MM.1S (cell line): Measurements from ENCODE around the gene CCNA1.
A peak's percentile ranks its signal among the peaks of the same experiment; 100 is the strongest.

Experiments
- DNase-seq: peaks from one replicate; pipeline ENCODE4 v3.0.0-alpha.2; 2015
- H2AFZ ChIP-seq: fragments of 300-600 bp; sonication (generic); 2 replicates; pipeline ENCODE4 v1.6.0; 2016; ENCODE audit warnings: antibody characterized with exemption, low read length
- H3F3A ChIP-seq: fragments of 300-600 bp; sonication (generic); 2 replicates; pipeline ENCODE4 v1.6.1; 2016; ENCODE audit warnings: mild to moderate bottlenecking, antibody characterized with exemption, low read length, moderate library complexity, mixed read lengths; ENCODE audit not compliant: insufficient read depth
- H3K27ac ChIP-seq: fragments of 300-600 bp; sonication (generic); 2 replicates; pipeline ENCODE4 v1.5.1; 2016; ENCODE audit warnings: mild to moderate bottlenecking, low read length
- H3K27me3 ChIP-seq: fragments of 300-600 bp; sonication (generic); replicated peaks from 2 replicates; pipeline ENCODE4 v1.6.0; 2016; ENCODE audit warnings: low read length; ENCODE audit not compliant: insufficient read depth
- H3K36me3 ChIP-seq: fragments of 300-600 bp; sonication (generic); replicated peaks from 2 replicates; pipeline ENCODE4 v1.6.1; 2016; ENCODE audit warnings: mild to moderate bottlenecking, low read length, mixed read lengths; ENCODE audit not compliant: insufficient read depth
- H3K4me1 ChIP-seq: fragments of 300-600 bp; sonication (generic); 2 replicates; pipeline ENCODE4 v1.6.1; 2016; ENCODE audit warnings: low read length, mixed read lengths
- H3K4me2 ChIP-seq: fragments of 300-600 bp; sonication (generic); 2 replicates; pipeline ENCODE4 v1.6.0; 2016; ENCODE audit warnings: low read depth, low read length
- H3K4me3 ChIP-seq: fragments of 300-600 bp; sonication (generic); 2 replicates; pipeline ENCODE4 v1.5.1; 2016; ENCODE audit warnings: low read length, mixed read lengths
- H3K79me2 ChIP-seq: fragments of 300-600 bp; sonication (generic); 2 replicates; pipeline ENCODE4 v1.6.1; 2016; ENCODE audit warnings: mixed run types, low read length, mixed read lengths
- H3K9ac ChIP-seq: fragments of 300-600 bp; sonication (generic); 2 replicates; pipeline ENCODE4 v1.6.1; 2016; ENCODE audit warnings: low read length, mixed read lengths
- H3K9me2 ChIP-seq: fragments of 300-600 bp; sonication (generic); replicated peaks from 2 replicates; pipeline ENCODE4 v1.6.1; 2016; ENCODE audit warnings: mild to moderate bottlenecking, low read length, mixed read lengths; ENCODE audit not compliant: insufficient read depth
- H3K9me3 ChIP-seq: fragments of 300-600 bp; sonication (generic); replicated peaks from 2 replicates; pipeline ENCODE4 v1.6.1; 2016; ENCODE audit warnings: mild to moderate bottlenecking, low read length, mixed read lengths; ENCODE audit not compliant: insufficient read depth
- H4K20me1 ChIP-seq: fragments of 300-600 bp; sonication (generic); 2 replicates; pipeline ENCODE4 v1.6.1; 2016; ENCODE audit warnings: mild to moderate bottlenecking, low read length, moderate library complexity, mixed read lengths; ENCODE audit not compliant: insufficient read depth
- CTCF ChIP-seq: fragments of 300-600 bp; sonication (generic); IDR thresholded peaks from 2 replicates; pipeline ENCODE4 v1.5.1; 2016; ENCODE audit warnings: antibody characterized with exemption, low read length, mixed read lengths
- EZH2 ChIP-seq: fragments of 300-600 bp; sonication (generic); optimal IDR thresholded peaks from 2 replicates; pipeline ENCODE3; 2017; ENCODE audit warnings: low read depth, mild to moderate bottlenecking, antibody characterized with exemption, low read length, mixed read lengths
- EZH2phosphoT487 ChIP-seq: fragments of 300-600 bp; sonication (generic); IDR thresholded peaks from 2 replicates; pipeline ENCODE4 v1.6.1; 2018; ENCODE audit warnings: antibody characterized with exemption, low read length

CCNA1 gene

GRCh38 chr13:36453516-36453915 lies 21.2 kb downstream of the CCNA1 start:
- DNase-seq: peak; percentile 10
- Histone ChIP-seq H3K4me2 (no peak overlapping the region), H3F3A (no peaks in the 10 kb centered on the region), H3K9me3 (no peaks in the 10 kb centered on the region), H4K20me1 (no peaks in the 10 kb centered on the region), H2AFZ (no peak overlapping the region), H3K27me3 (no peaks in the 10 kb centered on the region), H3K4me3 (no peak overlapping the region), H3K9ac (no peak overlapping the region), H3K27ac (no peak overlapping the region), H3K36me3 (no peaks in the 10 kb centered on the region), H3K4me1 (0 out of 2 replicates have a peak, but pooled peaks cover 3% of the 10 kb centered on the region), H3K79me2 (no peaks in the 10 kb centered on the region), H3K9me2 (no peaks in the 10 kb centered on the region)
- TF ChIP-seq EZH2phosphoT487: no peak
- peak; percentile 35 for TF ChIP-seq CTCF
- no peak for TF ChIP-seq EZH2

GRCh38 chr13:36454121-36454520 lies 21.8 kb downstream of the CCNA1 start:
- no peaks in the 10 kb centered on the region for H3K9me3 ChIP-seq
- no peak overlapping the region for H3K27ac ChIP-seq
- H3K4me3 ChIP-seq: no peak overlapping the region
- H2AFZ ChIP-seq: no peak overlapping the region
- H4K20me1 ChIP-seq: no peaks in the 10 kb centered on the region
- no peak overlapping the region for H3K9ac ChIP-seq
- 0 out of 2 replicates have a peak, but pooled peaks cover 3% of the 10 kb centered on the region for H3K4me1 ChIP-seq
- no peak for TF ChIP-seq EZH2phosphoT487
- no peak for TF ChIP-seq EZH2
- no peak for TF ChIP-seq CTCF
- H3K4me2 ChIP-seq: no peak overlapping the region
- H3K79me2 ChIP-seq: no peaks in the 10 kb centered on the region
- H3K36me3 ChIP-seq: no peaks in the 10 kb centered on the region
- no peaks in the 10 kb centered on the region for H3K9me2 ChIP-seq
- no peaks in the 10 kb centered on the region for H3F3A ChIP-seq
- no peaks in the 10 kb centered on the region for H3K27me3 ChIP-seq
- no peak for DNase-seq

DNA sequence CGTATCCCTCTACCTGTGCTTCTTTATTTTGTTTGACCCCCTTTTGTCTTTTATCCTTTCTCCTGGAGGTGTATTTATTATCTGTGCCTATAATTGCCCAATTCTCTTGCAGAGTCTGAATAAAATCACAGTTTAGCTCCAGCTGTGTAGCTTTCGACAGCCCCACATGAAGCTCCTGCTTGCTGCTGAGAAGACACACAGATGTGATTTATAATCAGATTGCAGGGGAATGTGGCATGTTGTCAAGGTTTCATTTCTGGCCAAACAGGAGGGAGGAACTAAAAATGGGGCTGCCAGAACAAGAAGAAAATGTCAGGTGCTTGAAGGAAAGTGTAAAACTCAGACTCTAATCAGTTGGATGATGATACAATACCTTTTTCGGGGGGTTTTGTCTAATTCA lies 22.7 kb downstream of the CCNA1 start:
- Histone ChIP-seq H3K4me1 (0 out of 2 replicates have a peak, but pooled peaks cover 3% of the 10 kb centered on the region), H3K79me2 (no peaks in the 10 kb centered on the region), H3K9me3 (no peaks in the 10 kb centered on the region), H3K27me3 (no peaks in the 10 kb centered on the region), H3K4me3 (no peak overlapping the region), H3K9ac (no peak overlapping the region), H2AFZ (peak overlapping the region; percentile 23; the same call in 1 of the 2 replicates), H4K20me1 (no peaks in the 10 kb centered on the region), H3F3A (no peaks in the 10 kb centered on the region), H3K27ac (peak overlapping the region; percentile 13; the same call in 1 of the 2 replicates), H3K9me2 (no peaks in the 10 kb centered on the region), H3K4me2 (peak overlapping the region; percentile 32; the same call in 1 of the 2 replicates), H3K36me3 (no peaks in the 10 kb centered on the region)
- TF ChIP-seq EZH2 (no peak), EZH2phosphoT487 (no peak), CTCF (no peak)
- peak; percentile 14 for DNase-seq
